SU-DHL-6 (cell line): ENCODE data around the gene TRMU.
A peak's percentile ranks its signal among the peaks of the same experiment; 100 is the strongest.

Source experiments
- H2AFZ ChIP-seq: fragments of 200-600 bp; sonication (generic); 2 replicates; pipeline ENCODE4 v1.6.1; 2014; ENCODE audit warnings: low read depth, mild to moderate bottlenecking, moderate library complexity, mixed read lengths, antibody characterized with exemption, low read length; ENCODE audit not compliant: severe bottlenecking
- H3F3A ChIP-seq: fragments of 200-600 bp; shearing (Covaris generic); 2 replicates; pipeline ENCODE4 v1.6.0; 2016; ENCODE audit warnings: antibody characterized with exemption, mild to moderate bottlenecking; ENCODE audit not compliant: insufficient read depth
- H3K27ac ChIP-seq: fragments of 200-600 bp; sonication (generic); 2 replicates; pipeline ENCODE4 v1.5.1; 2016; ENCODE audit warnings: low read depth, mild to moderate bottlenecking, low read length, moderate library complexity, mixed read lengths
- H3K27me3 ChIP-seq: fragments of 200-600 bp; sonication (generic), shearing (Covaris generic); 2 replicates; pipeline ENCODE4 v1.6.0; 2014; ENCODE audit warnings: mild to moderate bottlenecking, low read length
- H3K36me3 ChIP-seq: fragments of 200-600 bp; sonication (generic); 2 replicates; pipeline ENCODE4 v1.6.1; 2014; ENCODE audit warnings: mild to moderate bottlenecking, low read length, mixed read lengths
- H3K4me2 ChIP-seq: fragments of 300-600, 200-600 bp; shearing (Covaris generic), sonication (generic); 2 replicates; pipeline ENCODE4 v1.6.0; 2014; ENCODE audit warnings: low read length, low read depth, mild to moderate bottlenecking; ENCODE audit not compliant: poor library complexity, severe bottlenecking
- H3K4me3 ChIP-seq: fragments of 200-600 bp; sonication (generic); 2 replicates; pipeline ENCODE4 v1.5.1; 2014; ENCODE audit warnings: antibody characterized with exemption, low read length, mild to moderate bottlenecking, mixed read lengths; ENCODE audit not compliant: insufficient read depth, poor library complexity, severe bottlenecking
- H3K79me2 ChIP-seq: fragments of 200-600 bp; sonication (generic); 2 replicates; pipeline ENCODE4 v1.6.1; 2014; ENCODE audit warnings: mild to moderate bottlenecking, low read length, moderate library complexity; ENCODE audit not compliant: insufficient read depth
- H3K9ac ChIP-seq: fragments of 200-600 bp; sonication (generic); 2 replicates; pipeline ENCODE4 v1.7.0; 2014; ENCODE audit warnings: mild to moderate bottlenecking, low read length
- H3K9me2 ChIP-seq: fragments of 200-600 bp; sonication (generic); replicated peaks from 2 replicates; pipeline ENCODE4 v1.6.1; 2014; ENCODE audit warnings: low read length; ENCODE audit not compliant: insufficient read depth
- H3K9me3 ChIP-seq: fragments of 200-600 bp; sonication (generic); 2 replicates; pipeline ENCODE4 v1.6.1; 2014; ENCODE audit warnings: low read length, mixed read lengths; ENCODE audit not compliant: insufficient read depth
- H4K20me1 ChIP-seq: fragments of 200-600 bp; sonication (generic); 2 replicates; pipeline ENCODE4 v1.6.1; 2014; ENCODE audit warnings: low read depth, mild to moderate bottlenecking, antibody characterized with exemption, low read length, moderate library complexity, mixed read lengths
- EZH2phosphoT487 ChIP-seq: fragments of 200-600 bp; sonication (generic), shearing (Covaris generic); conservative IDR thresholded peaks from 2 replicates; pipeline ENCODE4 v1.6.1; 2018; ENCODE audit warnings: mild to moderate bottlenecking, antibody characterized with exemption, low read length, moderate library complexity, mixed read lengths
- TF ChIP-seq, protein P1 (sequence below): fragments of 200-600 bp; sonication (generic); IDR thresholded peaks from one replicate; pipeline ENCODE4 v1.5.1; 2017; ENCODE audit warnings: antibody characterized with exemption, mild to moderate bottlenecking, low read length, moderate library complexity; ENCODE audit not compliant: insufficient read depth, poor library complexity, severe bottlenecking

Gene TRMU

DNA sequence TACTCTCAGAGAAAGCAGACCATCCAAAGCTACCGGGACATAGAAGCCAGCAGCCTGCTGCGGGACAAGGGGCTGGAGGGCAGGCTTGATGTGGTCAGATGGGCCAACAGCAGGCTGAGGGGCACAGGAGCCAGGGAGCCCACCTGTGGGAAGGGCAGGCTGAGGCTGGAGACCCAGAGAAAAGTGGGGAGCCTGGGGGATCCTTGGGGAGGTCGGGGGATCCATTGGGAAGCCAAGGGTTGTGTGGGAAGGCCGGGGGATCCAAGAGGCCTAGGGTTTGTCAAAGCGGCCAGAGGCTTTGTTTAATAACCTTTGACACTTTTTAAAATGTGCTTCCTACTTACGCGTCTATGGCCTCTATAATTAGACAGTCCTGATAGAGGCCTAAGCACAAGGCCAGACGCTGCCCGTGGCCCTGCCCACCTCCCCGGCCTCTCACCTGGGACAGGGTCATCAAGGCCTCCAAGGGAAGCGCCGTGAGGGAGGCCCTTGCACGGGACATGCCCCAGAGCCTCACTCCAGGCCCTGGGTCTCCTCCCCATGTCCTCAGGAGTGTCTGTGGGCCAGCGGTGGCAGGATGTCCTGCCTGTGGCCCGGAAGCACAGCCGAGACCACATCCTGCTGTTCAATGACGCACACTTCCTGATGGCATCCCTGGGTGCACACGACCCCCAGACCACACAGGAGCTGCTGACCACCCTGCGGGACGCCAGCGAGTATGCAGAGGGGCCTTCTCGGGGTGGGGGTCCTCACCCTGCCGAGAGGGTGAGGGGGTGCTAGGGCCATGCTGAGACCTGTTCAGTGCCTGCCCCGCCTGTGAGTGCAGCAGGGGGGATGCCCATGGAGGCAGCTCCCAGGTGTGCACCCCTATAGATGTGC lies 47.4 kb upstream of the TRMU start:
- Histone ChIP-seq H3K9me2 (no peaks in the 10 kb centered on the region), H3F3A (no peaks in the 10 kb centered on the region), H3K36me3 (no peaks in the 10 kb centered on the region), H3K27me3 (no peaks in the 10 kb centered on the region), H3K4me2 (peak overlapping the region; percentile 51), H3K4me3 (peak overlapping the region; percentile 27), H3K9me3 (no peaks in the 10 kb centered on the region), H3K9ac (peak overlapping the region; percentile 45), H3K27ac (no peak overlapping the region), H3K79me2 (no peaks in the 10 kb centered on the region), H2AFZ (peak overlapping the region; percentile 53), H4K20me1 (no peaks in the 10 kb centered on the region)
- TF ChIP-seq EZH2phosphoT487 = no peak
- TF ChIP-seq, protein P1, sequence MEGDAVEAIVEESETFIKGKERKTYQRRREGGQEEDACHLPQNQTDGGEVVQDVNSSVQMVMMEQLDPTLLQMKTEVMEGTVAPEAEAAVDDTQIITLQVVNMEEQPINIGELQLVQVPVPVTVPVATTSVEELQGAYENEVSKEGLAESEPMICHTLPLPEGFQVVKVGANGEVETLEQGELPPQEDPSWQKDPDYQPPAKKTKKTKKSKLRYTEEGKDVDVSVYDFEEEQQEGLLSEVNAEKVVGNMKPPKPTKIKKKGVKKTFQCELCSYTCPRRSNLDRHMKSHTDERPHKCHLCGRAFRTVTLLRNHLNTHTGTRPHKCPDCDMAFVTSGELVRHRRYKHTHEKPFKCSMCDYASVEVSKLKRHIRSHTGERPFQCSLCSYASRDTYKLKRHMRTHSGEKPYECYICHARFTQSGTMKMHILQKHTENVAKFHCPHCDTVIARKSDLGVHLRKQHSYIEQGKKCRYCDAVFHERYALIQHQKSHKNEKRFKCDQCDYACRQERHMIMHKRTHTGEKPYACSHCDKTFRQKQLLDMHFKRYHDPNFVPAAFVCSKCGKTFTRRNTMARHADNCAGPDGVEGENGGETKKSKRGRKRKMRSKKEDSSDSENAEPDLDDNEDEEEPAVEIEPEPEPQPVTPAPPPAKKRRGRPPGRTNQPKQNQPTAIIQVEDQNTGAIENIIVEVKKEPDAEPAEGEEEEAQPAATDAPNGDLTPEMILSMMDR = no peak

DNA sequence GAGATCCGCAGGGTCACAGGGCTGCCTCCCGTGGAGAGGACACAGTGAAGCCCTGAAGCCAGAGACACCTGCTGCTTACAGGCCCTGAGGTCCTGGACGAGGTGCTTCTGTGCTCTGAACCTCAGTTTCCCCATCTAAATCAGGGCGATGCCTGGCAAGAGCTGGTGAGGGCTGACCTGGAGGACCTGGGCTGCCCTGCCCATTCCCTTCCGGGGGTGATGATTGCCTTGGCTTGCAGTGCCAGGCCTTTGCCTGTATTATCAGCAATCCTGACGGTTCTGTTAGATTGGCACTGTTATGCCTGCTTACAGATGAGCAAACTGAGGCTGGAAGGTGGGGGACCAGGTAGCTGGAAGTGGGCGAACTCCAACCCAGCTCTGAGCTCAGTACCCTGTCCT lies 46.7 kb upstream of the TRMU start:
- H3K4me3 ChIP-seq = no peak overlapping the region
- no peaks in the 10 kb centered on the region for H3K9me2 ChIP-seq
- H3K27ac ChIP-seq = no peak overlapping the region
- TF ChIP-seq EZH2phosphoT487 = no peak
- TF ChIP-seq, protein P1 = no peak
- no peaks in the 10 kb centered on the region for H3K36me3 ChIP-seq
- H2AFZ ChIP-seq = no peak overlapping the region
- H3K79me2 ChIP-seq = no peaks in the 10 kb centered on the region
- H3K9me3 ChIP-seq = no peaks in the 10 kb centered on the region
- no peaks in the 10 kb centered on the region for H3F3A ChIP-seq
- no peak overlapping the region for H3K4me2 ChIP-seq
- no peaks in the 10 kb centered on the region for H4K20me1 ChIP-seq
- H3K9ac ChIP-seq = no peak overlapping the region
- no peaks in the 10 kb centered on the region for H3K27me3 ChIP-seq

DNA sequence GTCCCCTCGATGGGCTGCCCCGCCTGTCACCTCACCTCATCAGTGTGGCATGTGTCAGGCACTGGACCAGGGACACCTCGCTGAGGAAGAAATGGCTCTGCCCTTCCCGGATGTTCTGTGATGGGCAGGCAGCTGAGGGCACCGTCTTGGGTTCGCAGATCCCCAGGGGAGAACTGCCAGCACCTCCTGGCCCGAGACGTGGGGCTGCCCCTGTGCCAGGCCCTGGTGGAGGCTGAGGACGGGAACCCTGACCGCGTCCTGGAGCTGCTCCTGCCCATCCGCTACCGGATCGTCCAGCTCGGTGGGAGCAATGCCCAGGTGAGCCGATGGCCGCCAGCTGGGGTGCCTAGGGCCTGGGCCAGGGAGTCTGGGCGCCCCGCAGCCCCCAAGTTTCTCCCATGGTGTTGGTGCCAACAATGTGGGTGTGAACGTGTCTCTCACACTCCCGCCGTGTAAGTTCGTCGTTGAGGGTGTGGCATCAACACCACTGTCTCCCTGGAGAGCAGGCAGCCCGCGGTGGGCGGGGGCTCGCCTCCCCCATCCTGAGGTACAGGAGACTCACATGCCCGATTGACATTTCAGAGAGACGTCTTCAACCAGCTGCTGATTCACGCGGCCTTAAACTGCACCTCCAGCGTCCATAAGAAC lies 46.1 kb upstream of the TRMU start:
- Histone ChIP-seq H3K27ac (no peak overlapping the region), H2AFZ (no peak overlapping the region), H3K27me3 (no peaks in the 10 kb centered on the region), H3K4me3 (no peak overlapping the region), H3K9me3 (no peaks in the 10 kb centered on the region), H3K9ac (no peak overlapping the region), H3F3A (no peaks in the 10 kb centered on the region), H3K9me2 (no peaks in the 10 kb centered on the region), H3K4me2 (no peak overlapping the region), H4K20me1 (no peaks in the 10 kb centered on the region), H3K36me3 (no peaks in the 10 kb centered on the region), H3K79me2 (no peaks in the 10 kb centered on the region)
- TF ChIP-seq EZH2phosphoT487 = no peak
- TF ChIP-seq, protein P1 = no peak
